ENCODE results near the gene ZNF100. TPM values are rescaled to one million over a fixed set of nuclear protein-coding genes. Genes with fewer than 3 reads are reported as not detected.
A peak's percentile ranks its signal among the peaks of the same experiment; 100 is the strongest.
"Not testable (repeated sequence)": the region's sequence is repeated elsewhere in the genome, so short reads cannot be mapped to it uniquely, and the experiment has no call there.

The ZNF100 gene
- total and polyA plus RNA-seq, 2 experiments from 2014 or later: 2.3 to 9.7 TPM

DNA sequence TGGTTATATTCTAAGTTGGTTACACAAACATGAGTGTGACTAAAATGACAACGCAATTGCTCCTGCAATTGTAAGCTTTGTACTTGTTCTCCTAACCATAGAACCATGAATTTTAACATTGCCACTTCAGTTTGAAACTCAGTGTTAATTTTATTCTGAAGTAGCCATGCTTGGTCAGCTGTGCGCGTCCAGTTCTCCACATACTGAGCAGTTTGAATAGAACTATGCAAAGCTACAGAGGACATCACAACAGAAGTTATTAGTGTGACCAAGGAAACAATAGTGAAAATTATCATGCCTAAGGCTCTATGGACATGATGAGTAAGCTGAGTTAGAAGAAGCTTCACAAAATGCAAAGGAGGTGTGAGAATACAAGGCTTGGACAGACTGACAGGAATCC is 19.6 kb upstream of the ZNF100 start:
- H3K9me3 ChIP-seq (ENCODE audit: low read depth): no peaks in the 10 kb centered on the region
- no peak overlapping the region for H3K4me2 ChIP-seq
- H2AFZ ChIP-seq: no peak overlapping the region
- no peaks in the 10 kb centered on the region for H3K79me2 ChIP-seq
- no peaks in the 10 kb centered on the region for H3K4me1 ChIP-seq (ENCODE audit: insufficient read depth)
- H3K27me3 ChIP-seq: no peaks in the 10 kb centered on the region
- TF ChIP-seq EZH2 (IDR thresholded peaks at IDR 0.05; ENCODE audit: borderline replicate concordance) (no peak), EZH2phosphoT487 (IDR thresholded peaks at IDR 0.05; ENCODE audit: low read depth, severe bottlenecking, unreplicated experiment) (no peak)
- TF ChIP-seq, protein P1, sequence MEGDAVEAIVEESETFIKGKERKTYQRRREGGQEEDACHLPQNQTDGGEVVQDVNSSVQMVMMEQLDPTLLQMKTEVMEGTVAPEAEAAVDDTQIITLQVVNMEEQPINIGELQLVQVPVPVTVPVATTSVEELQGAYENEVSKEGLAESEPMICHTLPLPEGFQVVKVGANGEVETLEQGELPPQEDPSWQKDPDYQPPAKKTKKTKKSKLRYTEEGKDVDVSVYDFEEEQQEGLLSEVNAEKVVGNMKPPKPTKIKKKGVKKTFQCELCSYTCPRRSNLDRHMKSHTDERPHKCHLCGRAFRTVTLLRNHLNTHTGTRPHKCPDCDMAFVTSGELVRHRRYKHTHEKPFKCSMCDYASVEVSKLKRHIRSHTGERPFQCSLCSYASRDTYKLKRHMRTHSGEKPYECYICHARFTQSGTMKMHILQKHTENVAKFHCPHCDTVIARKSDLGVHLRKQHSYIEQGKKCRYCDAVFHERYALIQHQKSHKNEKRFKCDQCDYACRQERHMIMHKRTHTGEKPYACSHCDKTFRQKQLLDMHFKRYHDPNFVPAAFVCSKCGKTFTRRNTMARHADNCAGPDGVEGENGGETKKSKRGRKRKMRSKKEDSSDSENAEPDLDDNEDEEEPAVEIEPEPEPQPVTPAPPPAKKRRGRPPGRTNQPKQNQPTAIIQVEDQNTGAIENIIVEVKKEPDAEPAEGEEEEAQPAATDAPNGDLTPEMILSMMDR (IDR thresholded peaks at IDR 0.05; ENCODE audit: poor library complexity): no peak
- DNase-seq (ENCODE audit: low spot score): no peak
- WGBS (ENCODE audit: low lambda C conversion rate, missing lambda C conversion rate): 90% methylated on average over 3 of the region's 3 CpGs
- H3K27ac ChIP-seq: no peak overlapping the region
- no peaks in the 10 kb centered on the region for H4K20me1 ChIP-seq (ENCODE audit: insufficient read depth, poor library complexity, severe bottlenecking)
- no peak overlapping the region for H3K4me3 ChIP-seq
- H3K9me2 ChIP-seq (replicated peaks; ENCODE audit: insufficient read depth): no peaks in the 10 kb centered on the region
- no peaks in the 10 kb centered on the region for H3K36me3 ChIP-seq (replicated peaks; ENCODE audit: insufficient read depth, low read depth)

DNA sequence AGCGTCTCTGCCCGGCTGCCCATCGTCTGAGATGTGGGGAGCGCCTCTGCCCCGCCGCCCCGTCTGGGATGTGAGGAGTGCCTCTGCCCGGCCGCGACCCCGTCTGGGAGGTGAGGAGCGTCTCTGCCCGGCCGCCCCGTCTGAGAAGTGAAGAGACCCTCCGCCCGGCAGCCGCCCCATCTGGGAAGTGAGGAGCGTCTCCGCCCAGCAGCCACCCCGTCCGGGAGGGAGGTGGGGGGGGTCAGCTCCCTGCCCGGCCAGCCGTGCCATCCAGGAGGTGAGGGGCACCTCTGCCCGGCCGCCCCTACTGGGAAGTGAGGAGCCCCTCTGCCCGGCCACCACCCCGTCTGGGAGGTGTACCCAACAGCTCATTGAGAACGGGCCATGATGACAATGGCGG is 8.4 kb upstream of the ZNF100 start:
- not testable (repeated sequence) for H4K20me1 ChIP-seq (ENCODE audit: insufficient read depth, poor library complexity, severe bottlenecking); DNase-seq (ENCODE audit: low spot score); H3K9me3 ChIP-seq (ENCODE audit: low read depth); H3K79me2 ChIP-seq; H3K27me3 ChIP-seq; H3K4me3 ChIP-seq; H3K27ac ChIP-seq; H3K36me3 ChIP-seq (replicated peaks; ENCODE audit: insufficient read depth, low read depth); H2AFZ ChIP-seq; H3K4me2 ChIP-seq; H3K4me1 ChIP-seq (ENCODE audit: insufficient read depth); H3K9me2 ChIP-seq (replicated peaks; ENCODE audit: insufficient read depth)
- 95% methylated on average over 11 of the region's 30 CpGs for WGBS (ENCODE audit: low lambda C conversion rate, missing lambda C conversion rate)

DNA sequence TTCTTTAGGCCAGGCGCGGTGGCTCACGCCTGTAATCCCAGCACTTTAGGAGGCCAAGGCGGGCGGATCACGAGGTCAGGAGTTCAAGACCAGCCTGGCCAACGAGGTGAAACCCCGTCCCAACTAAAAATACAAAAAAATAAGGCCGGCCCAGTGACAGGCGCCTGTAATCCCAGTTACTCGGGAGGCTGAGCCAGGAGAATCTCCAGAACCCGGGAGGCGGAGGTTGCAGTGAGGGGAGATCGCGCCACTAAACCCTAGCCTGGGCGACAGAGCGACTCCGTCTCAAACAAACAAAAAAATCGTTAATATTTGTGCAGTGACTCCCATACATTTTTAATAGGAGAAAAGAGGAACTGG is 694 bp downstream of the ZNF100 start:
- H3K4me3 ChIP-seq: peak overlapping the region; percentile 65
- WGBS (ENCODE audit: low lambda C conversion rate, missing lambda C conversion rate): 2% methylated on average over 19 of the region's 19 CpGs
- DNase-seq (ENCODE audit: low spot score); H4K20me1 ChIP-seq (ENCODE audit: insufficient read depth, poor library complexity, severe bottlenecking); H3K9me2 ChIP-seq (replicated peaks; ENCODE audit: insufficient read depth); H3K9me3 ChIP-seq (ENCODE audit: low read depth); H3K36me3 ChIP-seq (replicated peaks; ENCODE audit: insufficient read depth, low read depth); H3K4me1 ChIP-seq (ENCODE audit: insufficient read depth); H3K27me3 ChIP-seq: not testable (repeated sequence)
- peak overlapping the region; percentile 92 for H3K27ac ChIP-seq
- peak overlapping the region; percentile 74 for H2AFZ ChIP-seq
- H3K4me2 ChIP-seq: peak overlapping the region; percentile 86
- H3K79me2 ChIP-seq: peaks cover 35% of the 10 kb centered on the region

DNA sequence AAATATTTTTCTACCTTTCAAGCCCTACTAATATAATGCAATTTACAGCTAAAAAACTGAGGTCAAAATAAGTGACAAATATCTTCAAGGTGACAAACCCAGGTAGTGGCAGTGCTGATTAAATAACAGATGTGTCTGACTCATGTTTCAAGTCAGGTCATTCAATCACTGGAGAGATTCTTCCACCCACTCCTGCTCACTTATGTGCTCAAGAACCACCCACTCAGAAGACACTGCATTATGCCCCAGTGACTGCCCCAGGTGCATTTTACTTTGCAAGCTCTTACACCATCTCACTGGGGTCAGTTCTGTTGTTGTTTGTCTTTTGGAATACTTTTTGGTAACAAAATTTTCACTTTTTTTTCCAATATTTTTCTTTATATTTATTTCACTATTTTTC is 2.2 kb downstream of the ZNF100 start:
- H3K4me1 ChIP-seq (ENCODE audit: insufficient read depth): no peaks in the 10 kb centered on the region
- H3K79me2 ChIP-seq: peaks cover 39% of the 10 kb centered on the region
- H2AFZ ChIP-seq: no peak overlapping the region
- no peaks in the 10 kb centered on the region for H3K36me3 ChIP-seq (replicated peaks; ENCODE audit: insufficient read depth, low read depth)
- DNase-seq (ENCODE audit: low spot score): peak; percentile 7
- no peaks in the 10 kb centered on the region for H3K9me3 ChIP-seq (ENCODE audit: low read depth)
- H3K9me2 ChIP-seq (replicated peaks; ENCODE audit: insufficient read depth): no peaks in the 10 kb centered on the region
- no peak overlapping the region for H3K27ac ChIP-seq
- TF ChIP-seq, protein P1 (IDR thresholded peaks at IDR 0.05; ENCODE audit: poor library complexity): no peak
- no peak for TF ChIP-seq EZH2 (IDR thresholded peaks at IDR 0.05; ENCODE audit: borderline replicate concordance)
- TF ChIP-seq EZH2phosphoT487 (IDR thresholded peaks at IDR 0.05; ENCODE audit: low read depth, severe bottlenecking, unreplicated experiment): no peak
- H3K4me3 ChIP-seq: no peak overlapping the region
- H4K20me1 ChIP-seq (ENCODE audit: insufficient read depth, poor library complexity, severe bottlenecking): no peaks in the 10 kb centered on the region
- peak overlapping the region; percentile 86 for H3K4me2 ChIP-seq
- no peaks in the 10 kb centered on the region for H3K27me3 ChIP-seq

DNA sequence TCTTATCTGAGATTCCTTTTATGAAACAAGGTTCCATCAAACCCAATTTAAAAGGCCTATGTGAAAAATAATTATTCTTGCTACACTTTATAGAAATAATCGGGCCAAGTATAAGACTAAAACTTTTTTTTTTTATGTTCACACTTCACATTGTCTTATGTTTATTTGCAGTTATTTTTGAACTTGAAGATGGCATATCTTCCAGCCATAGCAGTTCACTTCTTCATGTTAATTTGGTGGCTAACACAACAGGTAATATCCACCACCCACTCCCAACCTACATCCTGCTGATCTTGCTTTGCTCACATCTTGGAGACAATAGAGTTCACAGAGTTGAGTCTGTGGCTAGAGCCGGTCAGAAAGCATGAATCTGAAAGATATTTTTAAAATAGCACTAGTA is 5.8 kb downstream of the ZNF100 start:
- not testable (repeated sequence) for H3K9me2 ChIP-seq (replicated peaks; ENCODE audit: insufficient read depth); H3K4me1 ChIP-seq (ENCODE audit: insufficient read depth); DNase-seq (ENCODE audit: low spot score); H3K27me3 ChIP-seq; H3K36me3 ChIP-seq (replicated peaks; ENCODE audit: insufficient read depth, low read depth); H3K9me3 ChIP-seq (ENCODE audit: low read depth); H2AFZ ChIP-seq; H4K20me1 ChIP-seq (ENCODE audit: insufficient read depth, poor library complexity, severe bottlenecking); H3K27ac ChIP-seq; H3K4me2 ChIP-seq; H3K4me3 ChIP-seq
- H3K79me2 ChIP-seq: peaks cover 52% of the 10 kb centered on the region
- WGBS (ENCODE audit: low lambda C conversion rate, missing lambda C conversion rate): 48% methylated on average over 2 of the region's 2 CpGs
